Suppressor macrophage treated with lipopolysaccharide for 1 hour (primary cell): ENCODE results near the gene ZNF33B.
"Not testable (repeated sequence)": the region's sequence is repeated elsewhere in the genome, so short reads cannot be mapped to it uniquely, and the experiment has no call there.

Experiments
- DNase-seq, 3 donors: peaks; one replicate each; pipeline ENCODE4 v3.0.0-alpha.2; 2020 to 2022

ZNF33B gene

GRCh38 chr10:42609872-42610271, 28.5 kb downstream of the ZNF33B start:
- no peak for DNase-seq

DNA sequence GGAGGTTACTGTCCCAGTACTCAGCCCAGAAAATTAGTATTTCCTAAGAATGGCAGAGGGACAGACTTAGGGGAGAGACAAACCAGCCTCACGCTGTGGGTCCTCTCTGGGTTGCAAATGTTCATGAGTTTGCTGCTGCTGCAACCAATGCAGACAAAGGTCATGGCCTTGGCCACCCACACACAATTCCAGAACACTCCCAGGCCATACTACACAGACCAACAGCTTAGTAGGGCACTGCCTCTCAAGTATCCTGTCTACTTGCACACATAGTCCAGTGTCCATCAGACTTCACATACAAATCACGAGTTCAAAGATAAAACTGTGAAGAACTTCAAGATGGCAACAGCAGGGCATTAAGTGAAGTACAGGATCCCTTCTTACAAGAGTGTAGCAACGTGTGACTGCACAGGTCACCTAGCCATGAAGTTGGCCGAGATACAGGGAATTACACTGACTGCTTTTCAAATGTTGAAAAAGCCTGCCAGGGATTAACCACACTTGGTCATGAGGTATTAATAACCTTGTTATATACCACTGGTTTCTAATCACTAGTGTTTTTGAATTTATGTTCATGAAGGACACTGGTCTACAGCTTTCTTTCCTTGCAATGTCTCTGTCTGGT, 40.0 kb downstream of the ZNF33B start:
- no peak for DNase-seq

DNA sequence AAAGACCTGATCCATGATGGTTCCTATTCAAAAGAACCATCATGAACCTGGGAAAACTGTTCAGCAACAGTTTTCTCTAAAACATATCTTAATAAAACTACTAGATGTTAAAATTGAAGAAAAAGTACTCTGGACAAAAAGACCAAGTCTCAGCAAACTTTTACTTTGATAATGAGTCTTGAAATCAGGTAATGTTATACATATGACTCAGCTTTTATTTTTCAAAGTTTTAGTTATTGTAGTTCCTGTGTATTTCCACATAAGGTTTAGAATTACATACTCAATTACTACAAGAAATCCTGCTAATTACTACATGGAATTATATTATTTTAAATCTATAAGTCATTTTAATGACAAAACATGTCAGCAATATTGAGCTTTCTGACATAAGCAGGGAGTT, 42.2 kb downstream of the ZNF33B start:
- no peak for DNase-seq

DNA sequence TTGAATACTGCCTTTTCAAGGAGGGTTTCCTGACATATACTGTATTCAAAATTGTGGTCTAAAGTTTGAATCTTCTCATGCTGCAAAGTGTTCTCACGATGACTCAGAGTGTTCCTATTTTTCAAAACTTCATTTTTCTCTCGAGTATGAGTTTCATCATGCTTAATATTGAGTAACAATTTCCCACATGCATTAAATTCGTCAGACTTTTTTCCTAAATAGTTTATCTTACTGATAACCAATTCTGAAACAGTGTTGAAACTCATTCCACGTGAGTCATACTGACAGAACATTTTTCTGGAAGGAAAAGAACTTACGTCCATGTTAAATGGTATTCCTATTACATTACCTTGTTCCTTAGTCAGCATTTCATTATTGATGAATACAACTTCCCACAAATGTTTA, 44.1 kb downstream of the ZNF33B start:
- DNase-seq, result peak in 2 of 3 donors; percentile 11 to 37

- no peak for DNase-seq
Observed at GRCh38 chr10:42593284-42593683, 45.1 kb downstream of the ZNF33B start.

- no peak for DNase-seq
Observed at GRCh38 chr10:42583828-42584227, 54.5 kb downstream of the ZNF33B start.

DNA sequence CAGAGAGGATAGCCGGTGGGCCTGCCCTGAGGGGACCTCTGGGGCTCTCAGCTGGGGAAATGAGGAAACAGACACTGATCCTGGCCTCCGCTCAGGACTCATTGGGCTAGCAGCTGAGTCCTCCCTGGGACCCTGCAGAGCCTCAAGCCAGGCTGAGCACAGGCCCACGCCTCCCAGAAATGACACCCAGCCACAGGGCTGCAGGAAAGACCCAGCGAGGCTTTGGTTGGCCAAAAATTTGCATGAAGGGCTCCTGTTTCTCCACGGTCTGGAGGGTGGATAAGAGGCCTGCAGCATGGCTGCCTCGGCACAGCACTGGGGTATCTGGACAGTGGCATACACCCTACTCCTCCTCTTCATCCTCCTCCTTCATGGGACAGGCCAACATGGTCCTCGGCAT, 60.4 kb downstream of the ZNF33B start:
- no peak for DNase-seq

DNA sequence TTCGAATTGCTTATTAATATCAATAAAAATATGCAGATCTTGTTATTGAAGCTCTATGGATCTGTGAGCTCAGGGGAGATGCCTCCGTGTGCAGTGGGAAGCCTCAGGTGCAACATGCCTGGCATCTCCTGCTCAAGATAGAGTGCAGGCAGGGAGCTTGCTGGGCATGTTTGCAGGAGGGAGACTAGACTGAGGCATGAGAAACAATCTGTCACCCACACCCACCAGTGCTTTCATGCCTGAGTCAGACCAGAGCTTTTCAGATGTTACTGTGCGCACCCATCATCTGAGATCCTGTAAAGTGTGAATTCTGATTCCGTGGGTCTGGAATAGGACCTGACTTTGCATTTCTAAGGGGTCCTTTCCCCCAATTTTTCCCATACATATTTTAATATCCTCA, 62.0 kb downstream of the ZNF33B start:
- DNase-seq, result no peak

GRCh38 chr10:42574336-42574735, 64.0 kb downstream of the ZNF33B start:
- no peak for DNase-seq

- DNase-seq, result no peak
Observed at GRCh38 chr10:42556931-42557330, 81.4 kb downstream of the ZNF33B start.

DNA sequence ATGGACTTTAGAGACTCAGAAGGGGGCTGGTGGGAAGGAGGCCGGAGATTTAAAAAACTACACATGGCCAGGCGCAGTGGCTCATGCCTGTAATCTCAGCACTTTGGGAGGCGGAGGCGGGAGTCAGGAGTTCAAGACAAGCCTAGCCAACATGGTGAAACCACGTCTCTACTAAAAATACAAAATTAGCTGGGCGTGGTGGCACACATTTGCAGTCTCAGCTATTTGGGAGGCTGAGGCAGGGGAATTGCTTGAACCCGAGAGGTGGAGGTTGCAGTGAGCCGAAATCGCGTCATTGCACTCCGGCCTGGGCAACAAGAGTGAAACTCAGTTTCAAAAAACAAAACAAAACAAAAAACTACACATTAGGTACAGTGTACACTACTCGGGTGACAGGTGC, 84.8 kb downstream of the ZNF33B start:
- not testable (repeated sequence) for DNase-seq

DNA sequence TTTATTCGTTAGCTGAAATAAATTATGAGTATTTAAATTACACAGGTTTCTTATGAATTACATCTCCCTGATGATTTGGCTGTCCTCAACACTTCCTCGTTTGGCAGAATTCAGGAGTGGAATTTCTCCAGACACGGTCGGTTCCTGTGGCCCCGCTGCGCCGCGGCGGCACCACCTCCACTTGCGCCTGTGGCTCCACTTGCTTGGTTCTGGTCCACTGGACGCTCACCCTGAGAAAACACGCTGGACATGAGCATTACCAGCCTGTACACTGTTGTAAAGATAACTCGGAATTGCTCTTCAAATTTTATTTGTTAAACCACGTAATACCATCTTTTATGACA, 85.3 kb downstream of the ZNF33B start:
- DNase-seq, result no peak

GRCh38 chr10:42552188-42553063, 85.9 kb downstream of the ZNF33B start:
- DNase-seq, result peak; percentile 96 to 99 (median 98)

- DNase-seq, result no peak
Observed at GRCh38 chr10:42551582-42552187, 86.7 kb downstream of the ZNF33B start.

DNA sequence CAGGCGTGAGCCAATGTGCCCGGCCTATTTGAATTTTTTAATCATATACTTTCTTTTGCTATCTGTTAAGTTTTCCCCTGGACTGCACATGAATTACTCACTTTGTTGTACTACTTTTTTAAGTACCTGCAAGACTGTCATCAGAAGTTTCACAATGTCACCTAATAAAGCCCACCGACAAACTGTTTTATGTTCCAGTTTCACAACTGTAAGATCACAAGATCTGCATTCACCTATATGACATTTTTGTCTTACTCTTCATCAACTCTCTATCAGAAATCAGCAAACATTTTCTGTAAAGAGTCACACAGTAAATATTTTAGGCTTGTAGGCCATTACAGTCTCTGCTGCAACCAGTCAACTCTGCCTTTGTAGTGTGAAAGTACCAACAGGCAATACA, 88.5 kb downstream of the ZNF33B start:
- DNase-seq, result no peak

- DNase-seq, result no peak
Observed at GRCh38 chr10:42548254-42548653, 90.1 kb downstream of the ZNF33B start.

DNA sequence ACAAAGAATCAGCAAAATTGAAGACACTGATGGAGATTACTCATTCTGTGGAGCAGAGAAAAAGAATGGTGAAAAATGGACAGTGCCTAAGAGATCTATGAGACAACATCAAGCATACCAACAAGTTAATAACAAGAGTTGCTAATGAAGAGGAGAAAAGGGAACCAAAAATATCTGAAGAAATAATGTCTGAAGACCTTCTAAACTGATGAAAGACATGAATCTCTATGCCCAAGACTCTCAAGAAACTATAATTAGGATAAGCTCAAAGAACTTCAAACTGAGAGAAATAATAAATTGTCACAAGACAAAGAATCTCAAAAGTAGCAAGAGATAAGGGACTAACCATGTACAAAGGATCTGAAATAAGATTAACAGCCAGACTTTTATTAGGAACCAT, 93.4 kb downstream of the ZNF33B start:
- DNase-seq, result peak in 1 of 3 donors; percentile 3

DNA sequence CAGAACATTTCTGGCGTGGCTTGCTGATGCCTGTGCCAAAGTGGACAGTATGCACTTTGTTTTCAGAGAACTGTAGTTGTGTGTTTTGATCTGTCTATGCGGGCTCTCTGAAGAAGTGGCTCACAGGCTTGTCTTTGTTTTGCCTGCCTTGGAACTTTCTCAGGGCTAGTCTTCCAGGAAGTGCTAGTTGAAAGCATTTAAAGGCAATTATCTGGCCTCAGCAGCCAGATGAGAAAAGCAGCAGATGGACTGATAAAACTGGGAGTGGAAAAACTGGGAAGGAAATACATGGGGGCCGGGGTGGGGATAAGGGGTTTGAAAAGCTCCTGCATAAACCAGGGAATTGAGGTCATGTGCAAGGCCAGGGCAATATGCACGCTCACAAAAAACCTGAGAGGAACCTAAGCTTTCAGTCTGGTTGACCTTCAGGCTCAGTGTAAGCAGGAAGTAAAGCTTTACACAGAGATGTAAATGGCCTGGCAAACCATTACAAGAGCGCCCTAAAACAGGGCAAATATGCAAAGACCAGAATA, 94.5 kb downstream of the ZNF33B start:
- no peak for DNase-seq
